Activated CD4-positive, CD25-positive, alpha-beta regulatory T cell (primary cell): ENCODE data around the gene ZNF445.
"Not testable (repeated sequence)": the region's sequence is repeated elsewhere in the genome, so short reads cannot be mapped to it uniquely, and the experiment has no call there.

Experiments used
- DNase-seq, 4 experiments: peaks; one replicate each; lab custom pipeline; 2025; lab: John Stamatoyannopoulos, UW

ZNF445 gene

GRCh38 chr3:44476181-44476611, 1.3 kb downstream of the ZNF445 start:
- DNase-seq = no peak

GRCh38 chr3:44474886-44475285, 2.6 kb downstream of the ZNF445 start:
- DNase-seq = not testable (repeated sequence)

GRCh38 chr3:44470430-44470829, 7.0 kb downstream of the ZNF445 start:
- no peak for DNase-seq

GRCh38 chr3:44469914-44470313, 7.6 kb downstream of the ZNF445 start:
- no peak for DNase-seq

GRCh38 chr3:44468572-44469520, 8.6 kb downstream of the ZNF445 start:
- peak in 1 of 4 experiments; percentile 4 for DNase-seq

GRCh38 chr3:44468099-44468537, 9.4 kb downstream of the ZNF445 start:
- DNase-seq = not testable (repeated sequence)

GRCh38 chr3:44467241-44467640, 10.2 kb downstream of the ZNF445 start:
- DNase-seq = no peak

- not testable (repeated sequence) for DNase-seq
These were observed 12.6 kb downstream of the ZNF445 start for GRCh38 chr3:44464920-44465319.

GRCh38 chr3:44464509-44464908, 13.0 kb downstream of the ZNF445 start:
- no peak for DNase-seq

GRCh38 chr3:44460050-44460449, 17.4 kb downstream of the ZNF445 start:
- DNase-seq = not testable (repeated sequence)

GRCh38 chr3:44455318-44455717, 22.2 kb downstream of the ZNF445 start:
- DNase-seq = no peak

- no peak for DNase-seq
These were observed 23.2 kb downstream of the ZNF445 start for GRCh38 chr3:44454258-44454657.

- no peak for DNase-seq
These were observed 26.0 kb downstream of the ZNF445 start for GRCh38 chr3:44451441-44451840.

GRCh38 chr3:44446929-44447328, 30.5 kb downstream of the ZNF445 start:
- DNase-seq = no peak

GRCh38 chr3:44445786-44446185, 31.7 kb downstream of the ZNF445 start:
- no peak for DNase-seq

- DNase-seq = no peak
These were observed 32.4 kb downstream of the ZNF445 start for GRCh38 chr3:44444896-44445691.

- no peak for DNase-seq
These were observed 33.0 kb downstream of the ZNF445 start for GRCh38 chr3:44444437-44444836.

GRCh38 chr3:44442596-44443309, 34.7 kb downstream of the ZNF445 start:
- no peak for DNase-seq

- DNase-seq = peak in 1 of 4 experiments; percentile 14
These were observed 37.8 kb downstream of the ZNF445 start for GRCh38 chr3:44439499-44440295.

GRCh38 chr3:44437800-44438199, 39.7 kb downstream of the ZNF445 start:
- DNase-seq = no peak

- no peak for DNase-seq
These were observed 41.3 kb downstream of the ZNF445 start for GRCh38 chr3:44436181-44436580.
